D721Med (cell line): ENCODE data around the gene RNASE1.
"Not testable (repeated sequence)": the region's sequence is repeated elsewhere in the genome, so short reads cannot be mapped to it uniquely, and the experiment has no call there.

Experiments used
- DNase-seq: peaks from one replicate; pipeline ENCODE4 v3.0.0; 2011; ENCODE audit warnings: low spot score; ENCODE audit not compliant: insufficient read length
- FAIRE-seq: peaks from 2 replicates; lab custom pipeline; 2011; peaks lifted over from hg19 to GRCh38; lab: Jason Lieb, UNC
- TF ChIP-seq, protein P1 (sequence below): IDR thresholded peaks from 2 replicates; pipeline ENCODE4 v1.5.1; 2012; ENCODE audit warnings: mild to moderate bottlenecking, control low read depth; ENCODE audit not compliant: insufficient read depth; ENCODE audit errors: missing control alignments

Gene RNASE1

DNA sequence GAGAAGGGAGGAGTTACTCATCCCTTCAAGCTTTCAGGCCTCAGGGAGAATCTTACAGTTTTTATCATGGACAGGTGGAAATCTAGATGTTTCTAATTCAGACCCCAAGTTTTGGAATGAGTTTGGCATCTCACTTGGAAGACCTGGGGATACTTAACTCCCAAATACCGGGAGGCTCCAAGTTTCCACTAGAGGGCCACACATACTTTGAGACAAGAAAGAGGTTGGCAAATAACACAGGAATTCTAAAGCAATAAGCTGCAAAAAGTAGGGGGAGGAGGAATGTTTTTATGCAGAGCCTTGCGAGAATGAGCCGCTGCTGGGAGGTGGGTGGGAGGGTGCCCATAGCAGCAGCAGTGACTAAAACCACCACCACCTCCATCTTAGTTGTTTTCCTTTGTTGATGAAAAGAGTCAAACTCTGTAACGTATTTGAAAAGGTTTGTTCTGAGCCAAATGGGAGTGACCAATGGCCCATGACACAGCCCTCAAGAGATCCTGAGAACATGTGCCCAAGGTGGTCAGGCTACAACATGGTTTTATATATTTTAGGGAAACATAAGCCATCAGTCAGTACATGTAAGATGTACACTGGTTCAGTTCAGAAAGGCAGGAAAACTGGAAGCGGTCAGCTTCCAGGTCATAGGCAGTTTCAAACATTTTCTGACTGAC lies 34.2 kb upstream of the RNASE1 start:
- DNase-seq, result no peak
- TF ChIP-seq, protein P1, sequence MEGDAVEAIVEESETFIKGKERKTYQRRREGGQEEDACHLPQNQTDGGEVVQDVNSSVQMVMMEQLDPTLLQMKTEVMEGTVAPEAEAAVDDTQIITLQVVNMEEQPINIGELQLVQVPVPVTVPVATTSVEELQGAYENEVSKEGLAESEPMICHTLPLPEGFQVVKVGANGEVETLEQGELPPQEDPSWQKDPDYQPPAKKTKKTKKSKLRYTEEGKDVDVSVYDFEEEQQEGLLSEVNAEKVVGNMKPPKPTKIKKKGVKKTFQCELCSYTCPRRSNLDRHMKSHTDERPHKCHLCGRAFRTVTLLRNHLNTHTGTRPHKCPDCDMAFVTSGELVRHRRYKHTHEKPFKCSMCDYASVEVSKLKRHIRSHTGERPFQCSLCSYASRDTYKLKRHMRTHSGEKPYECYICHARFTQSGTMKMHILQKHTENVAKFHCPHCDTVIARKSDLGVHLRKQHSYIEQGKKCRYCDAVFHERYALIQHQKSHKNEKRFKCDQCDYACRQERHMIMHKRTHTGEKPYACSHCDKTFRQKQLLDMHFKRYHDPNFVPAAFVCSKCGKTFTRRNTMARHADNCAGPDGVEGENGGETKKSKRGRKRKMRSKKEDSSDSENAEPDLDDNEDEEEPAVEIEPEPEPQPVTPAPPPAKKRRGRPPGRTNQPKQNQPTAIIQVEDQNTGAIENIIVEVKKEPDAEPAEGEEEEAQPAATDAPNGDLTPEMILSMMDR, result no peak
- FAIRE-seq, result no peak

DNA sequence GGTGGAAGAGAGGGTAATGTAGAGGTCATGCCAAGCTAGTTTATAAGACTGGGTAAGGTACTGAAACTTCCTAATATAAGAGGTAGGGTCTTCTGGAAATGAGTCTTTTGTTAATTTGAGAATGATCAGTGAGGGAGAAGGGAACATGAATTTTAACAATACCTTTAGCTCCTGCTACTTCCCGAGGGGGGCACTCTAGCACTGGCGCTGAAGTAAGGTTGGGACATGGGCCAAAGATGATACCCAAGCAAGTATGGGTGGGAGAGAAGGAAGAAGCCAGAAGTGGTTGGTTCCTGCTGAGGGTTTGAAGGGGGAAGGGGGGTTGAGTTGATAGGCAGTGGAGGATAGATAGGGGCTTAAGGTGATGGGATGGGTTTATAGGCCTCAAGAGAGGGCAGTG lies 32.3 kb upstream of the RNASE1 start:
- no peak for DNase-seq
- no peak for FAIRE-seq
- TF ChIP-seq, protein P1, result no peak

DNA sequence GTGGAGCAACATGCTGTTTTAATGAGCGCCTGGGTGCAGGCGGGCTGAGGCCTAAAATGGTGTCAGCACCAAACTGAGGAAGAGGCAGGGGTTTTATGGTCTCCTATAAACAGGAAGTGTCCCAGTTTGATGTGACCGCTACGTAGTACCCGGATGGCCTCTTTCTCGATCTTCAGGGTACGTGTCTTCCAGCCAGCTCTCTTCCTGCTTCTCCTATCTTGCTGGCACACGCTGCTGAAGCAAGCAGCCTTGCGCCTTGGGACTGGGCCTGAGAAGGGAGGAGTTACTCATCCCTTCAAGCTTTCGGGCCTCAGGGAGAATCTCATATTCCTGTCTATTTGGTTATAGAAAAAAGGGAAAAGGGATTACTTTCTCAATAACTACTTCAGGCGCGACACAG lies 28.2 kb upstream of the RNASE1 start:
- no peak for FAIRE-seq
- DNase-seq, result no peak
- TF ChIP-seq, protein P1, result no peak

DNA sequence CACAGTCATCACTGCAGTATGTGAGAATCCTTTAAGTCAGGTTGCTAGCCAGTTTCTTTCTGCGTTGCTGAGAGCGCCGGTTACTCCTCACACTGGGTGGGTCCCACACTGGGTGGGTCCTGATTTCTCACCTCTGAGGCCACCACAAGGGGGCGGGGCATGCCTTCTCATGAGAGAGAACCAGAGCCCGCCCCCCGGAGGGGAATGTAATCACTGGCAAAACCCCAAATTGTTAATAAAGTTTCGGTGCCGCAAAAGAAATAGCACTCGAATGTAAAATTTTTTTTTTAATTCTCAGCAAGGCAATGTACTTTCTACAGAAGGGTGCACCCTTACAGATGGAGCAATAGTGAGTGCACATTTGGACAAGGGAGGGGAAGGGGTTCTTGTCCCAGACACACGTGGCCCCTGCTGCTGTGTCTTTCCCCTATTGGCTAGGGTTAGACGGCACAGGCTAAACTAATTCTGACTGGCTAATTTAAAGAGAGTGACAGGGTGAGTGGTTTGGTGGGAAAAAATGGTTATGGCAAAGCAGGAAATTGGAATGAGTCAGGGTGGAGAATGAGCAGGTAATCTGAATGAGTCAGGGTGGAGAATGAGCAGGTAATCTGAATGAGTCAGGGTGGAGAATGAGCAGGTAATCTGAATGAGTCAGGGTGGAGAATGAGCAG lies 25.5 kb upstream of the RNASE1 start:
- not testable (repeated sequence) for DNase-seq, FAIRE-seq

DNA sequence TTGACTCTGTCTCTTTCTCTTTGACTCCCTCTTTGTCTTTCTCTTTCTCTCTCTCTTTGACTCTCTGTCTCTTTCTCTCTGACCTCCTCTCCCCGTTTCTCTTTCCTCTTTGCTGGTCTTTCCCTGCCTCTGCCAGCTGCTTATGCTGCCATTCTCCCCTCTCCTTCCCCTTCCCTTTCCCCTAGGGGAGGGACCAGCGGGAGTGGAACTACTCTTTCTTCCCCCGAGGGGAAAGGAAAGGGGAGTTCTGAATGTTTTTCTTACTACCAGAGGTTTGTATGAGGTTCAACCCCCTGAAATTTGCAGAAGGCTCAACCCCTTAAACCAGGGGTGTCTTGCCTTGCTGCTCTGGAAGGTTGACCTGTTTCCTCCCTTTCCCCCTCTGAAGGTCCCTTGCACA lies 24.7 kb upstream of the RNASE1 start:
- TF ChIP-seq, protein P1, result no peak
- DNase-seq (no peak), FAIRE-seq (no peak)

DNA sequence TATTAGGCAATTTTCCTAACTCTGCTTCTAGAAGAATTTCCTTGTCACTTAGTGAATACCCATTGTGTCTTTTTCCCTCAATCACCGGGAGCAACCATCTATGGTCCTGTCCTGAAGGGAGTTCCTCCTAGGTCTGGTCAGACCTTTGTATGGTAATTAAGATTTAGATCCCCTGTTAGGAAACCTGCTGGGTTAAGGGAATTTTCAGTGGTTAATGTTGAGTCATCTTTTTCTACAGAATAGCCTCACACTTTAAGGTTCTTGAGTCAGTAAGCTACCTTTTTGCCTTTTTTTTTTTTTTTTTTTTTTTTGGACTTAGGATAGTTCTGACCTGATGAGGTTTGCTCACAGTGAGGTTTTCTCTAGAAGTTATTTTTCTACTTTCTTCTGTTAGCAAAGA lies 24.0 kb upstream of the RNASE1 start:
- FAIRE-seq, DNase-seq: not testable (repeated sequence)

DNA sequence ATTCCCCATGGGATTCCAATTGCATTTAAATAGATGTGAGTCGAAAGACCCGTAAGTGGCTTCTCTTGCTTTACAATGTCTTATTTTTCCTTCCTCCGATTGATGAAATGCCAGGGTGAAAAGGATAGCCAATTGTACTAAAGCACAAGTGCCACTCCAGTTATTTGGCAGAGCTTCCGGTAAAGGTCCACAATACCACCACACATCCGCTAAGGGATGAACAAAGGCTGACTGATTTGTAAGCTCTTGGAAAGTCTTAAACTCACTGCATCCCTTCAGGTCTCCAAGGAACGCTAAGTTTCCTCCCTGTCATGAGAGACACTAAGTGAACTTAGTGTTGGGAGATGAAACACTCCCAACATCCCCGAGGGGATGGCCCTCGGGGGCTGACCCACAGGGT lies 21.2 kb upstream of the RNASE1 start:
- TF ChIP-seq, protein P1, result no peak
- DNase-seq (no peak), FAIRE-seq (no peak)

DNA sequence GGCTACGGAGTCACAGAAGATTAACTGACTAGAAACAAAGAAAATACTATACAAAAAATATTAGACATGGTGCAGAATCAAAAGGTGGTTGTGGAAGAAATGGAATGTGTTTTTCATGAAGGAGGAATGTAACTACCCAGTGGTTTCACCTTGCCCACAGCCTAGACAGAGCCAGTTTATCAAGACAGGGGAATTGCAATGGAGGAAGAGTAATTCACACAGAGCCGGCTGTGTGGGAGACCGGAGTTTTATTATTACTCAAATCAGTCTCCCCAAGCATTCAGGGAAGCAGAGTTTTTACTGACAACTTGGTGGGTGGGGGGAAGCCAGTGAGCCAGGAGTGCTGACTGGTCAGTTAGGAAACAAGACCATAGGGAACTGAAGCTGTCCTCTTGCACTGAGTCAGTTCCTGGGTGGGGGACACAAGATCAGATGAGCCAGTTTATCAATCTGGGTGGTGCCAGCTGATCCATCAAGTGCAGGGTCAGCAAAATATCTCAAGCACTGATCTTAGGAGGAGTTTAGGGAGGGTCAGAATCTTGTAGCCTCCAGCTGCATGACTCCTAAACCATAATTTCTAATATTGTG lies 19.0 kb upstream of the RNASE1 start:
- DNase-seq, result not testable (repeated sequence)

More for the DNA sequence above, 19.0 kb upstream of the RNASE1 start:
- not testable (repeated sequence) for FAIRE-seq
